Stimulated activated CD8-positive, alpha-beta memory T cell treated with anti-CD3 and anti-CD28 coated beads, Interleukin-12 subunit alpha, Interleukin-12 subunit beta, amount 100 ng/mL, for 4 hours (primary cell): ENCODE measurements around the gene TNFRSF12A.
A peak's percentile ranks its signal among the peaks of the same experiment; 100 is the strongest.

Experiments used
- DNase-seq: peaks from one replicate; pipeline ENCODE4 v3.0.0-alpha.2; 2020; ENCODE audit warnings: low read depth

The TNFRSF12A gene

GRCh38 chr16:3020247-3020603, at the start of gene TNFRSF12A:
TNFRSF12A (plus strand) TSS chr16:3020368; CDS start chr16:3020398, 30 bp downstream.
- peak; percentile 61 for DNase-seq

- no peak for DNase-seq
Measured at GRCh38 chr16:2970563-2970962, 49.6 kb upstream of the TNFRSF12A start.

- no peak for DNase-seq
Measured at GRCh38 chr16:2971134-2971984, 48.8 kb upstream of the TNFRSF12A start.

GRCh38 chr16:2971985-2972784, 48.0 kb upstream of the TNFRSF12A start:
- DNase-seq, result no peak

GRCh38 chr16:2973093-2973492, 47.1 kb upstream of the TNFRSF12A start:
- DNase-seq, result no peak

- no peak for DNase-seq
Measured at GRCh38 chr16:2973605-2974318, 46.4 kb upstream of the TNFRSF12A start.

GRCh38 chr16:2974319-2975056, 45.7 kb upstream of the TNFRSF12A start:
- DNase-seq, result no peak

- no peak for DNase-seq
Measured at GRCh38 chr16:2975161-2975795, 44.9 kb upstream of the TNFRSF12A start.

GRCh38 chr16:2976201-2976600, 44.0 kb upstream of the TNFRSF12A start:
- no peak for DNase-seq

GRCh38 chr16:2976673-2977072, 43.5 kb upstream of the TNFRSF12A start:
- DNase-seq, result no peak

- no peak for DNase-seq
Measured at GRCh38 chr16:2977440-2977839, 42.7 kb upstream of the TNFRSF12A start.

GRCh38 chr16:2979669-2980226, 40.4 kb upstream of the TNFRSF12A start:
- no peak for DNase-seq

GRCh38 chr16:2980227-2981176, 39.7 kb upstream of the TNFRSF12A start, which contains the start of gene PKMYT1:
PKMYT1 (minus strand) TSS chr16:2980446; CDS start chr16:2979657, 789 bp downstream.
- DNase-seq, result peak; percentile 92

GRCh38 chr16:2981177-2981898, 38.8 kb upstream of the TNFRSF12A start:
- no peak for DNase-seq

GRCh38 chr16:2981899-2982250, 38.3 kb upstream of the TNFRSF12A start:
- DNase-seq, result no peak

GRCh38 chr16:2982402-2982801, 37.8 kb upstream of the TNFRSF12A start:
- DNase-seq, result no peak

- DNase-seq, result peak; percentile 47
Measured at GRCh38 chr16:2983706-2984136, 36.4 kb upstream of the TNFRSF12A start.

GRCh38 chr16:2985462-2985861, 34.7 kb upstream of the TNFRSF12A start:
- no peak for DNase-seq

GRCh38 chr16:2985893-2986355, 34.2 kb upstream of the TNFRSF12A start:
- DNase-seq, result no peak
